Loucy (cell line): ENCODE measurements around the gene FGF2.

Experiments used
- EZH2phosphoT487 ChIP-seq: fragments of 200-600 bp; IDR thresholded peaks from 2 replicates; pipeline ENCODE4 v1.6.1; 2018; ENCODE audit warnings: antibody characterized with exemption, mild to moderate bottlenecking, moderate library complexity, borderline replicate concordance
- TF ChIP-seq, protein P1 (sequence below): fragments of 200-600 bp; sonication (generic); conservative IDR thresholded peaks from 2 replicates; pipeline ENCODE4 v1.5.1; 2014; ENCODE audit warnings: mild to moderate bottlenecking, antibody characterized with exemption, low read length

DNA sequence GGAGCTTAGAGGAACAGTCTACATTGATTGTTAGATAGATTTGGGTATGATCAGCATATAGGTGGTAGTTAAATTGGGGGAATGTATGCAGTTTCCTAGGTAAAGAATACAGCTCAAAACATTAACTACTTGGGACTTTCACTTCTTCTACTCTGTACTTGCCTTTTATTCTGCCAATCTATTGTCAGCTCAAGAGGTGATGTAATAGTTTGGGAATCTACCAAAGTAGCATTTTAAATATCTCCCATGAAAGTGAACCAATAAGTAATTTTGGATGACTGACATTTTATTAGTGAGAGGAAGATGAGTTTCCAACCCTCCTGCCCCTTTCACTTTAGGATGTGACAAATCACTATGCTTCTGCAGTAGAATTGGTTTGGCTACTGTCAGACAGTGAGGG is 52.4 kb downstream of the FGF2 start:
- TF ChIP-seq, protein P1, sequence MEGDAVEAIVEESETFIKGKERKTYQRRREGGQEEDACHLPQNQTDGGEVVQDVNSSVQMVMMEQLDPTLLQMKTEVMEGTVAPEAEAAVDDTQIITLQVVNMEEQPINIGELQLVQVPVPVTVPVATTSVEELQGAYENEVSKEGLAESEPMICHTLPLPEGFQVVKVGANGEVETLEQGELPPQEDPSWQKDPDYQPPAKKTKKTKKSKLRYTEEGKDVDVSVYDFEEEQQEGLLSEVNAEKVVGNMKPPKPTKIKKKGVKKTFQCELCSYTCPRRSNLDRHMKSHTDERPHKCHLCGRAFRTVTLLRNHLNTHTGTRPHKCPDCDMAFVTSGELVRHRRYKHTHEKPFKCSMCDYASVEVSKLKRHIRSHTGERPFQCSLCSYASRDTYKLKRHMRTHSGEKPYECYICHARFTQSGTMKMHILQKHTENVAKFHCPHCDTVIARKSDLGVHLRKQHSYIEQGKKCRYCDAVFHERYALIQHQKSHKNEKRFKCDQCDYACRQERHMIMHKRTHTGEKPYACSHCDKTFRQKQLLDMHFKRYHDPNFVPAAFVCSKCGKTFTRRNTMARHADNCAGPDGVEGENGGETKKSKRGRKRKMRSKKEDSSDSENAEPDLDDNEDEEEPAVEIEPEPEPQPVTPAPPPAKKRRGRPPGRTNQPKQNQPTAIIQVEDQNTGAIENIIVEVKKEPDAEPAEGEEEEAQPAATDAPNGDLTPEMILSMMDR, result no peak
- no peak for TF ChIP-seq EZH2phosphoT487
